ENCODE results near the gene ABCA7. TPM values are rescaled to one million over a fixed set of nuclear protein-coding genes. Genes with fewer than 3 reads are reported as not detected.
A peak's percentile ranks its signal among the peaks of the same experiment; 100 is the strongest.

The ABCA7 gene
- 23.4 TPM for total RNA-seq
- polyA plus RNA-seq, result 315 TPM
- long read RNA-seq, donor 1, result 0 reads
- long read RNA-seq, donor 2, full-length matches to known transcripts, result 7 of 69 reads
- long read RNA-seq, donor 2, partial matches to known transcripts, result 62 of 69 reads
- long read RNA-seq, donor 2, other reads (novel, unspliced or antisense), result 0 of 69 reads
- long read RNA-seq, donor 3, partial matches to known transcripts, result 5 of 6 reads
- long read RNA-seq, donor 3, other reads (novel, unspliced or antisense), result 0 of 6 reads
- long read RNA-seq, donor 4, partial matches to known transcripts, result 0 of 1 reads
- long read RNA-seq, donor 4, other reads (novel, unspliced or antisense), result 0 of 1 reads
- long read RNA-seq, donor 5, partial matches to known transcripts, result 0 of 3 reads
- long read RNA-seq, donor 5, other reads (novel, unspliced or antisense), result 0 of 3 reads
- long read RNA-seq, donor 6, full-length matches to known transcripts, result 2 of 13 reads
- long read RNA-seq, donor 6, partial matches to known transcripts, result 11 of 13 reads
- long read RNA-seq, donor 6, other reads (novel, unspliced or antisense), result 0 of 13 reads
- long read RNA-seq, donor 7, partial matches to known transcripts, result 0 of 1 reads
- long read RNA-seq, donor 7, other reads (novel, unspliced or antisense), result 0 of 1 reads
- long read RNA-seq, donor 8, full-length matches to known transcripts, result 1 of 1 reads
- long read RNA-seq, donor 8, partial matches to known transcripts, result 0 of 1 reads
- long read RNA-seq, donor 8, other reads (novel, unspliced or antisense), result 0 of 1 reads
- long read RNA-seq, donor 9, partial matches to known transcripts, result 0 of 1 reads
- long read RNA-seq, donor 9, other reads (novel, unspliced or antisense), result 0 of 1 reads
- long read RNA-seq, donor 10, partial matches to known transcripts, result 0 of 1 reads
- long read RNA-seq, donor 10, other reads (novel, unspliced or antisense), result 0 of 1 reads

GRCh38 chr19:1039646-1040475 lies at the start of gene ABCA7:
Gene ABCA7 (plus strand): TSS chr19:1040107. CDS start chr19:1041362, 1,255 bp downstream.
- 5% methylated on average over 56 of the region's 56 CpGs for WGBS
- peaks cover 29 to 53% of the 10 kb centered on the region in 2 donors for H3K4me1 ChIP-seq (ENCODE audit: control insufficient read depth in 2 of 2, insufficient read depth in 2 of 2, low read length in 2 of 2)
- H3K9me3 ChIP-seq (ENCODE audit: control insufficient read depth in 2 of 2, insufficient read depth in 1 of 2, low read length in 1 of 2), result peaks cover 0 to 5% of the 10 kb centered on the region in 2 donors
- DNase-seq (ENCODE audit: low read depth in 6 of 9, low spot score in 9 of 9), result peak; percentile 96 to 100 (median 98)
- peak within 1 kb of the TSS; percentile 71 to 73 for H3K4me3 ChIP-seq (ENCODE audit: low read length in 2 of 2)
- H3K27me3 ChIP-seq (ENCODE audit: control insufficient read depth in 2 of 2, insufficient read depth in 1 of 2, low read length in 1 of 2), result no peaks in the 10 kb centered on the region
- H3K36me3 ChIP-seq (ENCODE audit: control insufficient read depth in 2 of 2, insufficient read depth in 2 of 2, low read length in 1 of 2), result peaks cover 32 to 33% of the 10 kb centered on the region in 2 donors
- H3K27ac ChIP-seq (ENCODE audit: low read depth in 1 of 2, low read length in 1 of 2), result peak within 1 kb of the TSS; percentile 81 to 95

DNA sequence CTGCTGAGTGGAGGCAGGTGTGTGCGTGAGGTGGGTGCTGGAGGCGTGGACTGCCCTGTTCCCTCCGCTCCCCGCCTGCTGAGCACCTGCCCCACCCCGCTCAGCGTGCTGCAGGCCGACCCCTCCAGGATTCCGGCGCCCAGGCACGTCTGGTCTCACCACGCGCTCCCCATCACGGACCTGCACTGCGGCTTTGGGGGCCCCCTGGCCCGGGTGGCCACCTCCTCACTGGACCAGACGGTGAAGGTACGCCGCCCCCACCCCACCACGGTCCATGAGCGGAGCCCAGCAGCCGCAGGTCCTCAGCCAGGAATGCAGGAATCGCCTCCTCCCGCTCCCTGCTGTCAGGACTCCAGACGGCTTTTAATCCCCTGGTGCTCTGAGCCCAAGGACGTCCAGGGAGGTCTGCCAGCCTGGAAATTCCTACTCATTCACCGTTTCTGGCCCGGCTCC lies 49.8 kb upstream of the ABCA7 start:
- no peak for DNase-seq (ENCODE audit: low read depth in 6 of 9, low spot score in 9 of 9)
- Histone ChIP-seq H3K27me3 (ENCODE audit: control insufficient read depth in 2 of 2, insufficient read depth in 1 of 2, low read length in 1 of 2) (peaks cover 0 to 4% of the 10 kb centered on the region in 2 donors), H3K27ac (ENCODE audit: low read depth in 1 of 2, low read length in 1 of 2) (no peak overlapping the region), H3K36me3 (ENCODE audit: control insufficient read depth in 2 of 2, insufficient read depth in 2 of 2, low read length in 1 of 2) (peaks cover 50 to 55% of the 10 kb centered on the region in 2 donors), H3K4me1 (ENCODE audit: control insufficient read depth in 2 of 2, insufficient read depth in 2 of 2, low read length in 2 of 2) (peaks cover 0 to 2% of the 10 kb centered on the region in 2 donors), H3K4me3 (ENCODE audit: low read length in 2 of 2) (no peak overlapping the region), H3K9me3 (ENCODE audit: control insufficient read depth in 2 of 2, insufficient read depth in 1 of 2, low read length in 1 of 2) (peaks cover 0 to 4% of the 10 kb centered on the region in 2 donors)
- WGBS, result 93% methylated on average over 27 of the region's 27 CpGs

DNA sequence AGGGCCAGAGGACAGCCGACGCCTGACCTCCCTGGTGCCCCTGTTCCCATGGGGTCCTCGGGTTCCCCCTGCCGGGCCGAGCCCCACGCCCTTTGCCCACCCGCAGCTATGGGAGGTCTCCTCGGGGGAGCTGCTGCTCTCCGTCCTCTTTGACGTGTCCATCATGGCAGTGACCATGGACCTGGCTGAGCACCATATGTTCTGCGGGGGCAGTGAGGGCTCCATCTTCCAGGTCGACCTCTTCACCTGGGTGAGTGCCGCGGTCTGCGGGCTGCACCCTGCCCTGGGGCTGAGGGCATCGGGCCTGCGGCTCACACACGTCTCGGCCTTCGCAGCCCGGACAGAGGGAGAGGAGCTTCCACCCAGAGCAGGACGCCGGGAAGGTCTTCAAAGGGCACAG lies 49.2 kb upstream of the ABCA7 start:
- Histone ChIP-seq H3K27me3 (ENCODE audit: control insufficient read depth in 2 of 2, insufficient read depth in 1 of 2, low read length in 1 of 2) (peaks cover 0 to 10% of the 10 kb centered on the region in 2 donors), H3K9me3 (ENCODE audit: control insufficient read depth in 2 of 2, insufficient read depth in 1 of 2, low read length in 1 of 2) (peaks cover 0 to 7% of the 10 kb centered on the region in 2 donors), H3K4me1 (ENCODE audit: control insufficient read depth in 2 of 2, insufficient read depth in 2 of 2, low read length in 2 of 2) (no peaks in the 10 kb centered on the region), H3K4me3 (ENCODE audit: low read length in 2 of 2) (no peak overlapping the region), H3K36me3 (ENCODE audit: control insufficient read depth in 2 of 2, insufficient read depth in 2 of 2, low read length in 1 of 2) (peaks cover 48 to 55% of the 10 kb centered on the region in 2 donors), H3K27ac (ENCODE audit: low read depth in 1 of 2, low read length in 1 of 2) (no peak overlapping the region)
- 97% methylated on average over 23 of the region's 23 CpGs for WGBS
- no peak for DNase-seq (ENCODE audit: low read depth in 6 of 9, low spot score in 9 of 9)

DNA sequence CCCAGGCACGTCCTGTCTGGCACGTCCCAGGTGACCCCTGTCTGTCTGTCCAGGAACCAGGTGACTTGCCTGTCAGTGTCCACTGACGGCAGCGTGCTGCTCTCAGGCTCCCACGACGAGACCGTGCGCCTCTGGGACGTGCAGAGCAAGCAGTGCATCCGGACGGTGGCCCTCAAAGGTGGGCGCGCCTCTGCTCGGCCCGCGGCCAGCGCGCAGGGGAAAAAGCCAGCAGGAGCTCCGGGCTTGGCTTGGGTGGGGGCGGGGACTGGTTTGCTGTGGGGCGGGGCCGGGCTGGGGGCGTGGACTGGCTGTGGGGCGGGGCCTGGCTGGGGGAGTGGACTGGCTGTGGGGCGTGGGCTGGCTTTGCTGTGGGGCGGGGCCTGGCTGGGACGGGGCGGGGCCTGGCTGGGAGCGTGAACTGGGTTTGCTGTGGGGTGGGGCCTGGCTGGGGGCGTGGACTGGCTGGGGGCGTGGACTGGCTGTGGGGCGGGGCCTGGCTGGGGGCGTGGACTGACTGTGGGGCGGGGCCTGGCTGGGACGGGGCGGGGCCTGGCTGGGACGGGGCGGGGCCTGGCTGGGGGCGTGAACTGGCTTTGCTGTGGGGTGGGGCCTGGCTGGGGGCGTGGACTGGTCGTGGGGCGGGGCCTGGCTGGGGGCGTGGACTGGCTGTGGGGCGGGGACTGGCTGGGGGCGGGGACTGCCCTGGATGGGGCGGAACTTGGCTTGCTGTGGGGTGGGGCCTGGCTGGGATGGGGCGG lies 48.6 kb upstream of the ABCA7 start:
- peaks cover 0 to 13% of the 10 kb centered on the region in 2 donors for H3K9me3 ChIP-seq (ENCODE audit: control insufficient read depth in 2 of 2, insufficient read depth in 1 of 2, low read length in 1 of 2)
- H3K27me3 ChIP-seq (ENCODE audit: control insufficient read depth in 2 of 2, insufficient read depth in 1 of 2, low read length in 1 of 2), result peaks cover 5 to 16% of the 10 kb centered on the region in 2 donors
- H3K4me1 ChIP-seq (ENCODE audit: control insufficient read depth in 2 of 2, insufficient read depth in 2 of 2, low read length in 2 of 2), result peaks cover under 1 to 6% of the 10 kb centered on the region in 2 donors
- WGBS, result 96% methylated on average over 46 of the region's 47 CpGs
- no peak overlapping the region for H3K27ac ChIP-seq (ENCODE audit: low read depth in 1 of 2, low read length in 1 of 2)
- no peak overlapping the region for H3K4me3 ChIP-seq (ENCODE audit: low read length in 2 of 2)
- DNase-seq (ENCODE audit: low read depth in 6 of 9, low spot score in 9 of 9), result no peak
- peaks cover 44 to 50% of the 10 kb centered on the region in 2 donors for H3K36me3 ChIP-seq (ENCODE audit: control insufficient read depth in 2 of 2, insufficient read depth in 2 of 2, low read length in 1 of 2)

- Histone ChIP-seq H3K36me3 (ENCODE audit: control insufficient read depth in 2 of 2, insufficient read depth in 2 of 2, low read length in 1 of 2) (peaks cover 39 to 45% of the 10 kb centered on the region in 2 donors), H3K4me1 (ENCODE audit: control insufficient read depth in 2 of 2, insufficient read depth in 2 of 2, low read length in 2 of 2) (peaks cover 4 to 9% of the 10 kb centered on the region in 2 donors)
- 97% methylated on average over 42 of the region's 42 CpGs for WGBS
Observed at GRCh38 chr19:991932-992669, 47.8 kb upstream of the ABCA7 start.

DNA sequence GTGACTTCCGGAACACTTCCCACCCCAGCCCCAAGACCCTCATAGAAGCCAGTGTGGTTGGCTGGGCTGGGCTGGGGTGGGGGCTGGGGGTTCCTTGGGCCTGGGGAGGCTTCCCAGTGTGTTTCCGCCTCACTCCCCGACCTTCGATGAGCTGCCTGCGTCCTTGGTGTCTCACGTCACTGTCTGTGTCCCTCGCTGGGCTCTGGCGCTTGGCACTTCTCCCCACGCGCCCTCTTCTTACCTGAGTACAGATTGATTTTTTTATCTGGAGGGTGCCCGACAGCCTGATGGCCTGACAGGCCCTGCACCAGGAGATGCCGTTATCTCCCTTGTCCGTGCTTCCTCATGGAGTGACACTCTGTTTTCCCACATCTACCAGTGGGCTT lies 47.2 kb upstream of the ABCA7 start:
- Histone ChIP-seq H3K36me3 (ENCODE audit: control insufficient read depth in 2 of 2, insufficient read depth in 2 of 2, low read length in 1 of 2) (peaks cover 36 to 45% of the 10 kb centered on the region in 2 donors), H3K27ac (ENCODE audit: low read depth in 1 of 2, low read length in 1 of 2) (no peak overlapping the region), H3K9me3 (ENCODE audit: control insufficient read depth in 2 of 2, insufficient read depth in 1 of 2, low read length in 1 of 2) (peaks cover 0 to 15% of the 10 kb centered on the region in 2 donors), H3K4me3 (ENCODE audit: low read length in 2 of 2) (no peak overlapping the region), H3K4me1 (ENCODE audit: control insufficient read depth in 2 of 2, insufficient read depth in 2 of 2, low read length in 2 of 2) (peaks cover 4 to 9% of the 10 kb centered on the region in 2 donors), H3K27me3 (ENCODE audit: control insufficient read depth in 2 of 2, insufficient read depth in 1 of 2, low read length in 1 of 2) (peaks cover 14 to 29% of the 10 kb centered on the region in 2 donors)
- 98% methylated on average over 13 of the region's 13 CpGs for WGBS
- DNase-seq (ENCODE audit: low read depth in 6 of 9, low spot score in 9 of 9), result no peak

More at GRCh38 chr19:991932-992669, 47.8 kb upstream of the ABCA7 start:
- Histone ChIP-seq H3K9me3 (ENCODE audit: control insufficient read depth in 2 of 2, insufficient read depth in 1 of 2, low read length in 1 of 2) (peaks cover 0 to 15% of the 10 kb centered on the region in 2 donors), H3K27me3 (ENCODE audit: control insufficient read depth in 2 of 2, insufficient read depth in 1 of 2, low read length in 1 of 2) (peaks cover 8 to 24% of the 10 kb centered on the region in 2 donors), H3K4me3 (ENCODE audit: low read length in 2 of 2) (no peak overlapping the region), H3K27ac (ENCODE audit: low read depth in 1 of 2, low read length in 1 of 2) (peak overlapping the region in 1 of 2 donors; percentile 8)
- DNase-seq (ENCODE audit: low read depth in 6 of 9, low spot score in 9 of 9), result no peak

GRCh38 chr19:993361-993830 lies 46.5 kb upstream of the ABCA7 start:
- WGBS, result 98% methylated on average over 17 of the region's 17 CpGs
- Histone ChIP-seq H3K4me3 (ENCODE audit: low read length in 2 of 2) (no peak overlapping the region), H3K27ac (ENCODE audit: low read depth in 1 of 2, low read length in 1 of 2) (no peak overlapping the region), H3K9me3 (ENCODE audit: control insufficient read depth in 2 of 2, insufficient read depth in 1 of 2, low read length in 1 of 2) (peaks cover 0 to 15% of the 10 kb centered on the region in 2 donors), H3K27me3 (ENCODE audit: control insufficient read depth in 2 of 2, insufficient read depth in 1 of 2, low read length in 1 of 2) (peaks cover 18 to 37% of the 10 kb centered on the region in 2 donors), H3K4me1 (ENCODE audit: control insufficient read depth in 2 of 2, insufficient read depth in 2 of 2, low read length in 2 of 2) (peaks cover 4 to 9% of the 10 kb centered on the region in 2 donors), H3K36me3 (ENCODE audit: control insufficient read depth in 2 of 2, insufficient read depth in 2 of 2, low read length in 1 of 2) (peaks cover 30 to 40% of the 10 kb centered on the region in 2 donors)
- DNase-seq (ENCODE audit: low read depth in 6 of 9, low spot score in 9 of 9), result no peak
